ENCODE data around the gene CRYBA4. TPM values are rescaled to one million over a fixed set of nuclear protein-coding genes. Genes with fewer than 3 reads are reported as not detected.

CRYBA4 gene
- total and polyA plus RNA-seq, 11 donors: not detected

DNA sequence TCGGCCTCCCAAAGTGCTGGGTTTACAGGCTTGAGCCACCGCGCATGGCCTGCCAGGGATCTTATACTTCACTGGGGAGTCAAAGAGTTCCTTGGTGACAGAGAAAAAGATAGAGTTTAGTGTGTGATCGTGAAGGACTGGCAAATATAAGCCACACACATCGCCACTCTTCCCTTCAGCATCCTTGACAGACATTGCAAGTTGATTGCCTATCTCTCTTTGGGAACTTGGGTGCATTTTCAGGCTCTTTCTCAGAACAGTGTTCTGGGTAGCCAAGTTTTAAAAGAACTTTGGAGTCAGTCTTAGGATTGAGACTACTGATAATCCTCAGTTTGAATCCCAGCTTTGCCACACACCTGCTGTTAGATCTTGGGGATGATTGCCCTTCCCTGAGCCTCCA is 55.5 kb downstream of the CRYBA4 start:
- intact Hi-C loops (cut with DNase I): loop anchor here in 7 of 10 donors (5.0 to 10.0 kb wide), 8 partner anchors 78 to 1918 kb away; partner anchors contain the start of gene MN1 (in 5 of the 7)

DNA sequence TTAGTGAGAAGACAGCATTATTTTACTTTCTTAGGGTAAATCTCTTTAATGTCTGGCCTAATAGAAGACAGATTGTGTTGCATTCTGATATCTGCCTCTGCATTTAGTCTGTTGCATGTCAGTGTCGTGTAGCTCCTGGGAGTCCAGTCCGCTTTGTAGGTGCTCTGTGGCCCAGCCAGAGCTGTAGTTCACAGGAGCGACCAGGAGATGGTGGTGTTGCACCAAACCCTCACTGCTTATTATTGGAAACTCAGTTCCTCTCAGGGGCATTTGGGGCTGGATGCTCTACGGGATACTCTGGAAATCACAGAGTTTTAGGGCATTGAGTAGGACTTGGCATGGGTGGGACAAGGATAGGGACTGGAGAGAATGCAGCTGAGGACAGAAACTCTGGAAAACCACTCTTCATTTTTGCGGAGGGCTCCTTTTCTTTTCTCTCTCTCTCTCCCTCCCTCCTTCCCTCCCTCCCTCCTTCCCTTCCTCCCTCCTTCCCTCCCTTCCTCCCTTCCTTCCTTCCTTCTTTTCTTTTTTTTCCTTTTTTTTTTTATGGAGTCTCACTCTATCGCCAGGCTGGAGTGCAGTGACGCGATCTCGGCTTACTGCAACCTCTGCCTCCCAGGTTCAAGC is 57.4 kb downstream of the CRYBA4 start:
- Histone ChIP-seq H3K4me1 (peaks cover 0 to 30% (median 10%) of the 10 kb centered on the region in 12 donors), H3K36me3 (peaks cover 0 to 32% (median 17%) of the 10 kb centered on the region in 9 donors), H3K27ac (no peak overlapping the region), H3K9me3 (peaks cover 0 to 7% (median 0%) of the 10 kb centered on the region in 12 donors), H3K27me3 (no peaks in the 10 kb centered on the region), H3K4me3 (no peak overlapping the region)
- 38 to 46% (median 42%) methylated on average over 9 of the region's 9 CpGs for WGBS, 4 donors
- ATAC-seq (peak; percentile 49 to 88 (median 80)), DNase-seq (peak; percentile 65 to 82 (median 67))
- TF ChIP-seq POLR2A (IDR thresholded peaks at IDR 0.05): no peak
- TF ChIP-seq, protein P1, sequence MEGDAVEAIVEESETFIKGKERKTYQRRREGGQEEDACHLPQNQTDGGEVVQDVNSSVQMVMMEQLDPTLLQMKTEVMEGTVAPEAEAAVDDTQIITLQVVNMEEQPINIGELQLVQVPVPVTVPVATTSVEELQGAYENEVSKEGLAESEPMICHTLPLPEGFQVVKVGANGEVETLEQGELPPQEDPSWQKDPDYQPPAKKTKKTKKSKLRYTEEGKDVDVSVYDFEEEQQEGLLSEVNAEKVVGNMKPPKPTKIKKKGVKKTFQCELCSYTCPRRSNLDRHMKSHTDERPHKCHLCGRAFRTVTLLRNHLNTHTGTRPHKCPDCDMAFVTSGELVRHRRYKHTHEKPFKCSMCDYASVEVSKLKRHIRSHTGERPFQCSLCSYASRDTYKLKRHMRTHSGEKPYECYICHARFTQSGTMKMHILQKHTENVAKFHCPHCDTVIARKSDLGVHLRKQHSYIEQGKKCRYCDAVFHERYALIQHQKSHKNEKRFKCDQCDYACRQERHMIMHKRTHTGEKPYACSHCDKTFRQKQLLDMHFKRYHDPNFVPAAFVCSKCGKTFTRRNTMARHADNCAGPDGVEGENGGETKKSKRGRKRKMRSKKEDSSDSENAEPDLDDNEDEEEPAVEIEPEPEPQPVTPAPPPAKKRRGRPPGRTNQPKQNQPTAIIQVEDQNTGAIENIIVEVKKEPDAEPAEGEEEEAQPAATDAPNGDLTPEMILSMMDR (IDR thresholded peaks at IDR 0.05): peak; percentile 88 to 98 (median 95)
- intact Hi-C loops (cut with DNase I): loop anchor here in 7 of 10 donors (5.0 to 10.0 kb wide), 8 partner anchors 76 to 1916 kb away; partner anchors contain the start of gene MN1 (in 5 of the 7)

More for the DNA sequence above, 55.5 kb downstream of the CRYBA4 start:
- TF ChIP-seq, protein P1 (IDR thresholded peaks at IDR 0.05): no peak
- no peak for TF ChIP-seq POLR2A (IDR thresholded peaks at IDR 0.05)
- no peaks in the 10 kb centered on the region for H3K27me3 ChIP-seq
- DNase-seq (no peak), ATAC-seq (no peak)
- 83 to 86% (median 85%) methylated on average over 5 of the region's 5 CpGs for WGBS, 4 donors
- peaks cover 0 to 5% (median 0%) of the 10 kb centered on the region in 12 donors for H3K9me3 ChIP-seq
- H3K4me1 ChIP-seq: peaks cover 0 to 40% (median 19%) of the 10 kb centered on the region in 12 donors
- H3K36me3 ChIP-seq: peaks cover 0 to 21% (median 14%) of the 10 kb centered on the region in 9 donors
- H3K27ac ChIP-seq: no peak overlapping the region
- no peak overlapping the region for H3K4me3 ChIP-seq

Other genes starting within 250 kb of the CRYBA4 start
- gene ASPHD2, start 192.7 kb upstream of the CRYBA4 start, total RNA-seq: 1 to 10 TPM in 1 of 9 donors, under 1 TPM in 7, not detected in 1; 0.07 to 1.5 (median 0.14) TPM
- gene ASPHD2, start 192.7 kb upstream of the CRYBA4 start, polyA plus RNA-seq: under 1 TPM in 1 of 2 donors, not detected in 1; 0.12 TPM
- 10 to 100 TPM in 5 of 9 donors, 1 to 10 TPM in 4; 6.9 to 15.0 (median 10.3) TPM for gene HPS4, start 138.2 kb upstream of the CRYBA4 start, total RNA-seq
- 1 to 10 TPM; 6.2 to 7.2 TPM for gene HPS4, start 138.2 kb upstream of the CRYBA4 start, polyA plus RNA-seq
- 10 to 100 TPM; 18.2 to 28.9 (median 23.4) TPM for gene SRRD, start 138.1 kb upstream of the CRYBA4 start, total RNA-seq
- 10 to 100 TPM; 11.3 to 24.6 TPM for gene SRRD, start 138.1 kb upstream of the CRYBA4 start, polyA plus RNA-seq
- 10 to 100 TPM; 15.1 to 28.0 (median 23.1) TPM for gene TFIP11, start 109.5 kb upstream of the CRYBA4 start, total RNA-seq
- gene TFIP11, start 109.5 kb upstream of the CRYBA4 start, polyA plus RNA-seq: 10 to 100 TPM; 17.3 to 23.8 TPM
- 100 to 1,000 TPM in 1 of 9 donors, 10 to 100 TPM in 8; 12.1 to 103 (median 25.2) TPM for gene TPST2, start 31.8 kb upstream of the CRYBA4 start, total RNA-seq
- gene TPST2, start 31.8 kb upstream of the CRYBA4 start, polyA plus RNA-seq: 10 to 100 TPM; 24.3 to 51.7 TPM
- 1 to 10 TPM in 2 of 9 donors, under 1 TPM in 4, not detected in 3; 0.19 to 3.2 (median 0.43) TPM for gene CRYBB1, start 3.9 kb upstream of the CRYBA4 start, total RNA-seq
- gene CRYBB1, start 3.9 kb upstream of the CRYBA4 start, polyA plus RNA-seq: under 1 TPM; 0.23 to 0.42 TPM
- gene MIAT, start 35.6 kb downstream of the CRYBA4 start, total RNA-seq: 1 to 10 TPM in 1 of 9 donors, under 1 TPM in 8; 0.12 to 2.7 (median 0.47) TPM
- under 1 TPM; 0.15 to 0.46 TPM for gene MIAT, start 35.6 kb downstream of the CRYBA4 start, polyA plus RNA-seq